HG02884 (cell line): ENCODE results near the gene TACR2.

ENCODE experiments used
- ATAC-seq: cut with Tn5 transposase; IDR thresholded peaks from one replicate; pipeline ENCODE4 v1.9.1; 2021; ENCODE audit warnings: mild to moderate bottlenecking, moderate library complexity; ENCODE audit not compliant: unreplicated experiment

TACR2 gene

DNA sequence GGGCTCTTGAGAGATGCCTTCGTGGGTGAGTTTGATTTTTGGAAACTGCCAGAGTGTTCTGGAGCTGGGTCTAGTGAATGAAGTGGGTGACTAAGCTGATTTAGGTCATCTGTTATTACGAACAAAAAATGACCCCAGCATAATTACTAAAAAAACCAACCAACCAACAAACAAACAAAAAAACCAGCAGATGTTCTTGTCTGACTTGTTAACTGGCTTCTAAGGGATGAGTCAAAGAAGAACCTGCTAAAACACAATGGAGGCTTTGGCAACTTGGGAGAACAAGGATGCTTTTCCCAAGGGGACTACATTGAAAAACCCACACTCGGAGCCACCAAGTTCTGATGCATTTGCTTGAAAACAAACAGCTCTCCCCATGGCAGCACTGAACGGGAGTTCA lies 11.5 kb downstream of the TACR2 start:
- ATAC-seq = no peak

DNA sequence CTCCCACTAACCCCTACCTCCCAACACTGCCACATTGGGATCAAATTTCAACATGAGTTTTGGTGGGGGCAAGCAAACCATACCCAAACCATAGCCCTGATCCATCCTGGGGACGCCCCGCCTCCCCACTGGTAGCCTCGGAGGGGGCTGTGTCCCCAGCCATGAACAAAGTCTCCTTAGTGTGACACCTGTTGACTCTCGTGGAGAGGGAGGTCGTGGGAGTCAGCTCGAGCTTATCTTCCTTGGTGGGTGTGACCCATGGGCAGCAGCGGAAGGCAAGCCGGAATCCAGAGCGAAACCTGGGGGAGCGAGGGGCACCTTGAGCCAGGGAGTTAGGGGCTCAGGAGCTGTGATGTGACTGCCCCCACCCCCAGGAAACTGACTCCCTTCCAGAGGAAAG lies 11.9 kb downstream of the TACR2 start:
- ATAC-seq = no peak

DNA sequence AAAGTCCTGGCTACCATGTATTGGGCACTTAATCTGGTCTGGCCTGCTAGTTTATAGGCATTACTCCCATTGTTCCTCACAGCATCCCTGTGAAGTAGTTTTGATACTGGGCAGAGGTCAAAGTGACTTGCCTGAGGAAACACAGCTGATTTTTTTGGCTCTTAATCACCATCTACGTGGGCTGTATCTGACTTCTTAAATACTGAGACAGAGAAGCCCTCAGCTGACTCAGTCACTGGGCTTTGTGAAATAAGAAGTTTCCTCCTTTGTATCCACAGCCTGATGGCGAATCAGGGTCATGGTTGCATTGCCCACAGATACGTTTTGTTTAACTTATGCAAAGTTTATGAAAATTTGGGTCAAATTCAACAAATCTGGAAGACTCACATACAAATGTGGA lies 13.2 kb downstream of the TACR2 start:
- no peak for ATAC-seq

DNA sequence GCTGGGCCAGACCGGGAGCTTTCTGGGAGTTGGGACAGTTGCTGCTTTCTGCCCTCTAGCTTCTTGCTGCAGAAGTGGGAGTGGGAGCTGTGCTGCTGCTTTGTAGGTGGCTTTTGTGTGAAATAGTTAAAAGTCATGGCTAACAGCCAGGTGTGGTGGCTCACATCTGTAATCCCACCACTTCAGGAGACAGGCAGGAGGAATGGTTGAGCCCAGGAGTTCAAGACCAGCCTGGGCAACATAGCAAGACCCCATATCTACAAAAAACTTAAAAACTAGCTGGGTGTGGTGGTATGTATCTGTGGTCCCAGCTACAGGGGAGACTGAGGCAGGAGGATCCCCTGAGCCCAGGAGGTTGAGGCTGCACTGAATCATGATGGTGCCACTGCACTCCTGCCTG lies 13.7 kb downstream of the TACR2 start:
- no peak for ATAC-seq

DNA sequence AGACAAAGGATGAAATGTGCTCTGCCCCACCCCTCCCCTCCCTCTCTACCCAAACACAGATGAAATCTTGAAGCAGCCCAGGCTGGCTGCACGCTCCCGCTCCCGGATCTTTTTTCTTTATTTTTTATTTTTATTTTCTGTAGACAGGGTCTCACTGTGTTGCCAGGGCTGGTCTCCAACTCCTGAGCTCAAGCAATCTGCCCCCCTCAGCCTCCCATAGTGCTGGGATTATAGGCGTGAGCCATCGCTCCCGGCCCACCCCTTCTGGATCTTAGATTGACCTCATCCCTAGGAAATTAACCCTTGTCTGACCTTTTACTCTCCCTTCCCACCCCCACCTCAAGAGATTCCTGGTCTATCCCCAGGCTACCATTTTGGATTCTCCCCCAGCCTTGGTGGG lies 14.3 kb downstream of the TACR2 start:
- ATAC-seq = no peak

DNA sequence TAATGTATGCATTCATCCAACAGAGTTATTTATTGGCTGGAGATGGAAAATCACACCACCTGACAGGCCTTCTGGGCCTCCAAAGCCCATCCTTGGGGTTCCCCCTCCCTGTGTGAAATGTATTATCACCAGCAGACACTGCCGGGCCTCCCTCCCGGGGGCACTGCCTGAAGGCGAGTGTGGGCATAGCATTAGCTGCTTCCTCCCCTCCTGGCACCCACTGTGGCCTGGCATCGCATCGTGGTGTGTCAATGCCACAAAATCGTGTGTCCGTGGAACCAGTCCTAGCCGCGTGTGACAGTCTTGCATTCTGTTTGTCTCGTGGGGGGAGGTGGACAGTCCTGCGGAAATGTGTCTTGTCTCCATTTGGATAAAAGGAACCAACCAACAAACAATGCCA lies 15.3 kb downstream of the TACR2 start:
- no peak for ATAC-seq

DNA sequence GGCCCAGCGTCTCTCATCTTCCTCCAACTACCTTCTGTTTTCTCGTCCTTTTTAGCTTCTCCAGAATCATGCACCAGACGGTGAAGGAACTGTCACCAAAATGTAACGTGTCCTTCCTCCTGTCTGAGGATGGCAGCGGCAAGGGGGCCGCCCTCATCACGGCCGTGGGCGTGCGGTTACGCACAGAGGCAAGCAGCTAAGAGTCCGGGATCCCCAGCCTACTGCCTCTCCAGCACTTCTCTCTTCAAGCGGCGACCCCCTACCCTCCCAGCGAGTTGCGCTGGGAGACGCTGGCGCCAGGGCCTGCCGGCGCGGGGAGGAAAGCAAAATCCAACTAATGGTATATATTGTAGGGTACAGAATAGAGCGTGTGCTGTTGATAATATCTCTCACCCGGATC lies 15.8 kb downstream of the TACR2 start:
- no peak for ATAC-seq

DNA sequence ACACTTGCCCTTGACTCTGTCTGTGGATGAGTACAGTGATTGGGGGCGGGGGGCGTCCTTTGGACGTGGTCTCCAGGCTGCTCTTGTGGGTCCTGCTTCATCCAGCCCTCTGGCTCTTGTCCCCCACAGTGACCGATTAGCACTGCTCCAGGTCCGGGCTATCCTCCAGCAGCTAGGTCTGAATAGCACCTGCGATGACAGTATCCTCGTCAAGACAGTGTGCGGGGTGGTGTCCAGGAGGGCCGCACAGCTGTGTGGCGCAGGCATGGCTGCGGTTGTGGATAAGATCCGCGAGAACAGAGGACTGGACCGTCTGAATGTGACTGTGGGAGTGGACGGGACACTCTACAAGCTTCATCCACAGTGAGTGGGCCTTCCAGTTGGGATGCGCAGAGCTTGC lies 18.3 kb downstream of the TACR2 start:
- ATAC-seq = no peak

DNA sequence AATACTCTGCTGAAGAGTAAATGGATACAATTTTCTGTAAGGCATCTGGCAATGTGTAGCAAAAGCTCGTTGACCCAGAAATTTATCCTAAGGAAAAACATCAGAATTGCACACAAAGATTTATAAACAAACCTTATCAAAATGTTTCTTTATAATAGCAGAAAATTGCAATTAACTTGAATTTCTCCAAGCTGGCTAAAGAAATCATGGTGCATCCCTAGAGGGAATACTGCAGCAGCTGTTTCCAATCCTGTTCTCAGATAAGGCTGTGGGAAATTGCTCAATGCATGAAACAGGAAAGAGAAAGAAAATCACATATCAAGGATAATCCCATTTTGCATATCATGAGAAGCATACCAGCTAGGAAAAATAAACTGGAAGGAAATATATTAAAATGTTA lies 18.7 kb downstream of the TACR2 start:
- ATAC-seq = no peak

DNA sequence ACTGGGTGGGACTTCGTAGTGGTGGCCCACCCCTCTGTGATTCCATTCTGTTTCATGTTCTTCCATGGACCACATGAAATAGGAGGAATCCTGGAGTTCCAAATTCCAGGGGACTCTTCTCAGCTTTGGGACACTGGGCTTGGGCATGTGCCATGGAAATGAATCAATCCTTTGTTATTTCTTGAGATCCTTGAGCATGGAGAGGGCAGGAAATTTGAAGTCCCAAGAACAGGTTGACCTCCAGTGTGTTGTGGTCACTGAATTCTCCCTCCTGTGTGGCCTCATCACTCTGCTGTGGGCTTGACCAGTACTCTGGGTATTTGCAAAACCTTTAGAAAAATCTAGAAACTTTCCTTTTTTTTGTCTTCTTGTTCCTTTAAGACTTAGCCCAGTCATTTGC lies 22.7 kb downstream of the TACR2 start:
- no peak for ATAC-seq

DNA sequence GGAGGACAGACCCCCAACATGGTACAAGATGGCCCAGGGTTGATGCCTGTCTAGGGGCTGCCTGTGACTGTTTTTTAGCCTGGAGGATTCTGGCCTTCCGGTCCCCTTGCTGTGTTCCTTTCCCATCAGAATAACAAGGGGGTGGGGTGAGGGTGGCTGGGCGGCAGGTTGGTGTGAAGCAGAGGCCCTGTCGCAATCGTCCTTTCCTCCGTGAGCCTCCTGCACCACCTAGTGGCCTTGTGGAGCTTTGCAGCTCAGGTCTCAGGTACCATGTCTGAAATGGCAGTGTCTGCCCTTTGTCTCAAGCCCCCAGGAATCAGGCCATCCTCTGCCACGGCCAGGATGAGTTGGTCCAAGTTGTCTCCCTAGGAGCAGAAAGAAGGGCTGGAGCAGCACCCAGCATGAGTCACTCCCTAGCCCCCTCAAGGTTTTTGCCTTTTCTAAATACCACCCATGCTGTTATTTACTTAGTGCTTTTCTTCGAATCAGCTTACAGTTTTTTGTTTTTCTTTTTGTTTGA lies 24.2 kb downstream of the TACR2 start:
- no peak for ATAC-seq

DNA sequence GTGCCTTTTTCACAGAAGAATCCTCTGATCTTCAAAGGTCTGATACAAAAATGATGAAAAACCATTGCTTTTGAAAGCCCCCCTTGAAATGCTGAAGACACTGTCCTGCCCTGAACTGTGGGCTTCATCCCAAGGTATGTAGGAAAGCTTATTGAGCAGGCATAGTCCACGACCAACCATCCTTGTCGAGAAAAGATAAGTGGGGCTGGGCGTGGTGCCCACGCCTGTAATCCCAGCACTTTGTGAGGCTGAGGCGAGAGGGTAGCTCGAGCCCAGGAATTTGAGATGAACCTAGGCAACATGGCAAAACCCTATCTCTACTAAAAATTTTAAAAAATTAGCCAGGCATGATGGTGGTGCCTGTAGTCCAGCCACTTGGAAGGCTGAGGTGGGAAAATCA lies 25.6 kb downstream of the TACR2 start:
- no peak for ATAC-seq

DNA sequence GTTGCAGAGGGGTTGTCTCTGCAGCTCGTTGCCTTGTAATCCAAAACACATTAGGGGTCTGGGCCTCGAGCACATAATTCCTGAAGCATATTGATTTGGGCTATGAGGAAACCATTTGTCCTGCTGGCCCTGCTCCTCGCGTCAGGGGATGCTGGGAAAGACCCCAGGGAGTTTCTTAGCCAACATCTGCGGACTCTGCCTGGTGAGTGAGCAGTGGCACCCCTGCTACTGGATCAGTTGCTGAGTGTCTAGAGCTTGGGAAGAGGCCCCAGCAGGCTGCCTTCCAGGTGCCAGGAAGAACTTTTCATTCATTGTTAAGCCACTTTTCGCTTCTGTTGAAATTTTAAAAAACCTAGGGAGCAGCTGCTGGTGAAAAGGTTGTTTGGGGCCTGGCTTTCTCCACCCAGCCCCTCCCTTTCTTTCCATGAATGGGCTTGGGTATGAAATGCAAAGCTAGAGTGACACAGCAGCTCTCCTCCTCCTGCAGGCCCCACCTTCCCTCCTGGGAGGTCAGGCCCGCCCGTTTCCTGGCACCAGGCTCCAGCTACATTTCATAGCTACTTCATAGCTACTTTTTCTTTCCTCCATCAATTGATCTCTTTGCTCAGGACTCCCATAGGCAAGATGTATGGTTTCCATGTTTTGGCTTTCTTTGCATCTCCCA lies 26.8 kb downstream of the TACR2 start:
- ATAC-seq = no peak

DNA sequence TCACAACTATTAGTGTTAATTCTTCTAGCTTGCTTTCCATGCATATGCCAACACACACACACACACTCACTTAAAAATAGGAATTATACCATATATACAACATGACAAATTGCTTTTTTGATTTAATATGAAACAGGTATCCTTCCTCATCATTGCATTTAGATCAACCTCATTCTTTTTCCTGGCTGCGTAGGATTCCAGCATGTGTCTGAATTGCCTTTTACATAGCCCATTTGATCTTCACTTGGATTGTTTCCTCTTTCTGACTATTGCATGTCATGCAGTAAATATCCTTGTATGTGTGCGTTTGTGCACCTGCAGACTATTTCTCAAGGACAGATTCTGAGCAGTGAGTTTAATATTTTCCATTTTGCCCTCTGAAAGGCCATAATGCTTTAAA lies 28.2 kb downstream of the TACR2 start:
- no peak for ATAC-seq

DNA sequence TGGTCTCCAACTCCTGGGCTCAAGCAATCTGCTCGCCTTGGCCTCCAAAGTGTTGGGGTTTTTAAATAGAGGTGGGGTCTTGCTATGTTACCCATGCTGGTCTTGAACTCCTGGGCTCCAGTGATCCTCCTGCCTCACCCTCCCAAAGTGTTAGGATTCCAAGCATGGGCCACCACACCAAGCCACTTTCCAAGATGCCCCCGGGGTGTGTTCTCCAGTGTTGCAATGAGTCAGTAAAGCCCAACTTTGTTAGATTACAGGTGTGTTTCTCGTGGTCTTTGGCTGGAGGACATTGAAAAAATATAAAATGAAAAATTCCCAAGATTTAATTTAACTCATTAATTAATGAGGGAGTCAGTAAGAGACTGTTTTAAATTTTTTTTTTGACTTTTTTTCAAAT lies 29.2 kb downstream of the TACR2 start:
- no peak for ATAC-seq

DNA sequence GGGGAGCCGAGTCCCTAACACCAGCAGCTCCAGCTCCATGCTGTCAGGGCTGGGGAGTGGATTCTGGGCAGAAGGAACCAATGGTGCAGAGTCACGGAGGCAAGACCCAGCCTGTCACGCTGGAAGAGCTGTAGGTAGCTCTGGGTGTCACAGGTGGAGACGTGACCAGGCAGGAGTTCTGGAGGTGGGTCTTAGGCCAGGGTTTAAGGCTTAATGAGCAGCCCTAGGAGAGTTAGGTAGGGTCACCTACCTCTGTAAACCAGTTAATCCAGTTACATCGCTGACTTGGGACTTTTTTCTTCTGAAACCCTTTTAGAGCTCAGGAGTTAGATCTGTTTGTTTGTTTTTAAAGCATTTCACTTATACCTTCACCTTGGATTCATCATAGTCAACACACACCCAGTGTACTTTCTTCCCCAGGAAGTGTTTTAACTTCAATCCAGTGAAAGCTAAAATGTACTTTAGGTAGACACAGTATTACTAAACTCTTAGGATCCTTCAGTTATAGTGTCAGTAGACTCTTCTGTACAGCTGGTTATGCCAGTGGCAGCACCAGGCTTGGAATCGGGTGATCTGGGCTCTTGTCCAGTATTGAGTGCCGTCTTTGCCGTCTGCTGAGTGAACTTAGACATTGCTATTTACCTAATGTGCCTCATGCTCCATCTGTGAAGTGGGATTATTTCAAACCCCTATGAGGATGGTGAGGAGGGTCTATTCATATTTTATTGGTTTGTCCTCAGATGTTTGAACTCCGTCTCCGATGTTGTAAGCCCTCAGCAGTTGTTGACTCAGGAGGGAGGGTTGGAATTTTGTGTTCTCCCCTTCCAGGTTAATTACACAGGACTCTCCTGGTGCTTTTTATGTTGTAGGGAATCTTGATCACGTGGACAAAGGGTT lies 31.0 kb downstream of the TACR2 start:
- no peak for ATAC-seq

DNA sequence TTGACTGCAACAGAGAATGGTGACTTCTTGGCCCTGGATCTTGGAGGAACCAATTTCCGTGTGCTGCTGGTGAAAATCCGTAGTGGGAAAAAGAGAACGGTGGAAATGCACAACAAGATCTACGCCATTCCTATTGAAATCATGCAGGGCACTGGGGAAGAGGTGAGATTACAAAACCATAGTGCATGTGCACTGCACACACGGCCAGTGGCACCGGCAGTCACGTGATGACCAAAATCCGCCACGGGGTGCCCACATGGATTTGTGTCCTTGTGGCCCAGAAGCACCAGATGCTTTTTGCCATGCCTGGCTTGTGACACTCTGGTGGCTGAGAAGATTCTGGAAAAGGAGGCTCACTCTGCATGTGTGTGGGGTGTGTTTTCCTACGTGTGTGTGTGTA lies 32.4 kb downstream of the TACR2 start:
- ATAC-seq = no peak

DNA sequence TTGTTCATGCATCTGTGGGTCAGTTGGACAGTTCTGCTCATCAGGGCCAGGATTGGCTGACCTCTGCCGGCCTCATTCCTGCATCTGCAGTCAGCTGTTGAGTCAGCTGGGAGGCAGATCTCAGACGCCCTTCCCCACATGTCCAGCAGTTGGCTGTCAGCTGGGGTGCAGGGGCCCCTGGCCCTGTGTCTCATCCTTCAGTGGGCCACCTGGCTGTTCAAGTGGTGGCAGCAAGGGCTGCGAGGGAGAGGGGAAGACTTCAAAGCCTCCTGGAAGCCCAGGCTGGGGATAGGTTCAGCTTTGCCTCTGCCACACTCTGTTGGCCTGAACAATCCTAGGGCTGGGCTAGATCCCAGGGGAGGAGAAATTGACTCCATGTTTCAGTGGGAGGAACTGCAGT lies 33.2 kb downstream of the TACR2 start:
- ATAC-seq = no peak

DNA sequence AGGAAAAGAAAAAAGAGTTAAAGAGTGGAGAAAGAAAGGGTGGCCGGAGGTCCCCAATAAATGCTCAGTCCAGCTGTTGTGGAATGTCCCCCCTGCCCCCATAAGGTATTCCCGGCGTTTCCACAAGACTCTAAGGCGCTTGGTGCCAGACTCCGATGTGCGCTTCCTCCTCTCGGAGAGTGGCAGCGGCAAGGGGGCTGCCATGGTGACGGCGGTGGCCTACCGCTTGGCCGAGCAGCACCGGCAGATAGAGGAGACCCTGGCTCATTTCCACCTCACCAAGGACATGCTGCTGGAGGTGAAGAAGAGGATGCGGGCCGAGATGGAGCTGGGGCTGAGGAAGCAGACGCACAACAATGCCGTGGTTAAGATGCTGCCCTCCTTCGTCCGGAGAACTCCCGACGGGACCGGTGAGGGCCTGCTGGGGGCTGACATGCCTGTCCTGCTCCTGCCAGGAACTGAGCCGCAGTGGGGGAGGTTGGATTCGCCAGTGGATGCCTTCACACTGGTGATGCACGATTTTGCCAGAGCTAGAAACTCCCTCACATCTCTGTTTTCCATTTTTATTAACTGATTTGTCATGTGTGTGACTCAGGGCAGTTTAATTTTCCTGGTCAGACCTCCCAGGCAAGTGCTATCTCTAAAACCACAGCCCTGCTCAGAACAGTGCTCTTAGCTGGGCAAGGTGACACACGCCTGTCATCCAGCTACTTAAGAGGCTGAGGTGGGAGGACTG lies 34.2 kb downstream of the TACR2 start:
- ATAC-seq = no peak

DNA sequence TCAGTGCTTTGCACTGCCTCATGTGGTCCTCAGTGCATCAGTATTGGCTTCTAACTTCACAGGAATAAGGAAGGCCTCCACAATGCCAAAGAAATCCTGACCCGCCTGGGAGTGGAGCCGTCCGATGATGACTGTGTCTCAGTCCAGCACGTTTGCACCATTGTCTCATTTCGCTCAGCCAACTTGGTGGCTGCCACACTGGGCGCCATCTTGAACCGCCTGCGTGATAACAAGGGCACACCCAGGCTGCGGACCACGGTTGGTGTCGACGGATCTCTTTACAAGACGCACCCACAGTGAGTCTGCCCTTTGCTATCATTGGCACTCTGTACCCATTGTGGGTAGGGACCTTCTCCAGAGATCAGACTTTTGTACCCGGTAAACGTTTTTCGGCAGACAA lies 36.9 kb downstream of the TACR2 start:
- no peak for ATAC-seq

DNA sequence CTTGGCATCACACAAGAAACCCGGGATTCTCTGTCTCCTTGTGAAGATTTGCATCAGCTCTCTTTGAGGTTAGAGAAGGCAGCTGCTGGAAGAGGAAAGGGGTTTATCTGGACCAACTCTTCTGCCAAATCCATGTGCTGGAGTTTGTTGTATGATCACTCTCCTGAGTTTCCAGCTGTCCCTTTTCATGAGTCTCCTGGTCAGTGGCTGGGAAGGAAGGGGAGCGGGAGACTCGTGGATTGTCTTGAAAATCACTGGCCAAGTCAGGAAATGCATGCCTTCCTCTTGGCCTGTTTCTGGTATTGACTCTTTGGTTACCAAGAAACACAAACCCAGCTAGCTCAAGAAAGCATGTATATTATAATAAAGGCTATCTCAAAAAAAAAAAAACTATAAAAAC lies 38.8 kb downstream of the TACR2 start:
- ATAC-seq = no peak

DNA sequence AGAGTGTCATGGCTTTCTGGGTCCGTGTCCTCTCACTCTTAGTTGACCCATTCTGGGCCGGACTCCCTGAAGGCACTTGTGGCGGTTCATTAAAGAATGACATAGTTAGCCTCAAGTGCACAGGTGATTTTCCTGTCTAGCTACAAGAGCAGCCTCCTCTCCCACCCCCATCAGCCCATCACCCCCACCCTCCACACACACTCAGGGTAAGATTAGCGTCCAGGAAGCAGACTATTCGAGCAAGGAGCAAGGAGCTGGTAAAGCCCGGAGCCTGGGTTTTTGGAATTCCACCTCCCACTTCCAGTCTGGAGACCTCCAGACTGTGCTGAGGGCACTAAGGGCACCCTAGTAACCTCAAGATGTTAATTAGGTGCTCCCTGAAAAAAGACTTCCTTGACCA lies 39.5 kb downstream of the TACR2 start:
- no peak for ATAC-seq
